Cerebellar cortex (tissue), 1 donor: ENCODE data around the gene PCDHA1.

ENCODE experiments used
- DNase-seq: peaks from one replicate; pipeline ENCODE4 v3.0.0-alpha.2; 2015; ENCODE audit warnings: low spot score

PCDHA1 gene

DNA sequence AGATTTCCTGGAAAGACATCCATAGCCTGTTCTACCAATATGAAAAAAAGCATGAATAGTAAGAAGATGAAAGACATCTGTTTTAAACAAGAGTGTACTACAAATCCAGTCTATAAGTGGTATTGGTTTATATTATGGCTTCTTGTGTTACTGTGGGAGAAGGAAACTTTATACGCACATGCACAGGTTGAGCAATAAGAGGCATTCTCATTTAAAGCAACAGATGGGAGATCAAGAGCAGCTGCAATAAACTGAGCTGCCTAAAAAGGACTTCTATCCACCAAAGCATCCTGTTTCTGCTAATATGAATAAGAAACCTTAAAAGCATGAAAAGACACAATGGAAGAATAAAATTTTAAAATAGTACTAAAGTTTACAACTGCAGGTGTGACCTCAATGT lies 256.6 kb downstream of the PCDHA1 start:
- no peak for DNase-seq

- no peak for DNase-seq
Observed at GRCh38 chr5:141050622-141051520, 264.9 kb downstream of the PCDHA1 start, which contains the start of gene PCDHB1. Gene PCDHB1 (plus strand): TSS chr5:141051374. CDS start chr5:141051471, 97 bp downstream.

DNA sequence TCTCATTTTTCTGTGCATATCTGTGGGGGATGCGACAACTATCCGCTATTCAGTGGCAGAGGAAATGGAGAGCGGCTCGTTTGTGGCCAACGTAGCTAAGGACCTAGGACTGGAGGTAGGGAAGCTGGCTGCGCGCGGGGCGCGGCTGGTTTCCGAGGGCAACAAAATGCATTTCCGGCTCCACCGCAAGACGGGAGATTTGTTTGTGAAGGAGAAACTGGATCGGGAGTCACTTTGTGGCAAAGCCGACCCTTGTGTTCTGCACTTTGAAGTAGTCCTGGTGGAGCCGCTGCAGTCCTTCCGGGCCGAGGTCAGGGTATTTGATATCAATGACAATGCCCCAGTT lies 265.6 kb downstream of the PCDHA1 start:
- DNase-seq: no peak
